Type B pancreatic cell (in vitro differentiated cells): ENCODE measurements around the gene PHKA2. TPM values are rescaled to one million over a fixed set of nuclear protein-coding genes. Genes with fewer than 3 reads are reported as not detected.
A peak's percentile ranks its signal among the peaks of the same experiment; 100 is the strongest.

Source experiments
- DNase-seq: peaks from one replicate; pipeline ENCODE4 v3.0.0; 2021; ENCODE audit warnings: mixed read lengths; ENCODE audit not compliant: unreplicated experiment; ENCODE audit errors: extremely low spot score
- H3K27ac Mint-ChIP-seq: 2 replicates; pipeline ENCODE4 v1.8.0; 2021; ENCODE audit warnings: mild to moderate bottlenecking, mixed read lengths
- H3K27me3 Mint-ChIP-seq: 2 replicates; pipeline ENCODE4 v1.8.0; 2021; ENCODE audit warnings: mixed read lengths
- H3K36me3 Mint-ChIP-seq: 2 replicates; pipeline ENCODE4 v1.8.0; 2021; ENCODE audit warnings: mixed read lengths
- H3K4me1 Mint-ChIP-seq: one replicate; pipeline ENCODE4 v1.8.0; 2021; ENCODE audit warnings: mixed read lengths; ENCODE audit not compliant: unreplicated experiment
- H3K4me3 Mint-ChIP-seq: 2 replicates; pipeline ENCODE4 v1.8.0; 2021; ENCODE audit warnings: mild to moderate bottlenecking, mixed read lengths
- H3K9me3 Mint-ChIP-seq: 2 replicates; pipeline ENCODE4 v1.8.0; 2021; ENCODE audit warnings: mixed read lengths
- total RNA-seq: library from RNA; stranded (reverse); gene quantifications from 2 replicates; pipeline ENCODE4 v1.2.1, GENCODE V29; 2021; ENCODE audit warnings: low replicate concordance
- TF ChIP-seq, protein P1 (sequence below): fragments of 200-600 bp; sonication (generic); conservative IDR thresholded peaks from 2 replicates; pipeline ENCODE4 v1.5.0; 2021; ENCODE audit warnings: antibody characterized with exemption, mild to moderate bottlenecking

The PHKA2 gene
- total RNA-seq, 1 donor from 2014 or later = 55.7 TPM

- H3K4me3 Mint-ChIP-seq = no peak overlapping the region
- H3K36me3 Mint-ChIP-seq = peaks cover 23% of the 10 kb centered on the region
- no peak overlapping the region for H3K27ac Mint-ChIP-seq
- TF ChIP-seq, protein P1, sequence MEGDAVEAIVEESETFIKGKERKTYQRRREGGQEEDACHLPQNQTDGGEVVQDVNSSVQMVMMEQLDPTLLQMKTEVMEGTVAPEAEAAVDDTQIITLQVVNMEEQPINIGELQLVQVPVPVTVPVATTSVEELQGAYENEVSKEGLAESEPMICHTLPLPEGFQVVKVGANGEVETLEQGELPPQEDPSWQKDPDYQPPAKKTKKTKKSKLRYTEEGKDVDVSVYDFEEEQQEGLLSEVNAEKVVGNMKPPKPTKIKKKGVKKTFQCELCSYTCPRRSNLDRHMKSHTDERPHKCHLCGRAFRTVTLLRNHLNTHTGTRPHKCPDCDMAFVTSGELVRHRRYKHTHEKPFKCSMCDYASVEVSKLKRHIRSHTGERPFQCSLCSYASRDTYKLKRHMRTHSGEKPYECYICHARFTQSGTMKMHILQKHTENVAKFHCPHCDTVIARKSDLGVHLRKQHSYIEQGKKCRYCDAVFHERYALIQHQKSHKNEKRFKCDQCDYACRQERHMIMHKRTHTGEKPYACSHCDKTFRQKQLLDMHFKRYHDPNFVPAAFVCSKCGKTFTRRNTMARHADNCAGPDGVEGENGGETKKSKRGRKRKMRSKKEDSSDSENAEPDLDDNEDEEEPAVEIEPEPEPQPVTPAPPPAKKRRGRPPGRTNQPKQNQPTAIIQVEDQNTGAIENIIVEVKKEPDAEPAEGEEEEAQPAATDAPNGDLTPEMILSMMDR = no peak
- H3K9me3 Mint-ChIP-seq = peaks cover 5% of the 10 kb centered on the region
- no peak for DNase-seq
- no peaks in the 10 kb centered on the region for H3K4me1 Mint-ChIP-seq
- no peaks in the 10 kb centered on the region for H3K27me3 Mint-ChIP-seq
Measured at GRCh38 chrX:18920079-18920478, 63.8 kb downstream of the PHKA2 start.

DNA sequence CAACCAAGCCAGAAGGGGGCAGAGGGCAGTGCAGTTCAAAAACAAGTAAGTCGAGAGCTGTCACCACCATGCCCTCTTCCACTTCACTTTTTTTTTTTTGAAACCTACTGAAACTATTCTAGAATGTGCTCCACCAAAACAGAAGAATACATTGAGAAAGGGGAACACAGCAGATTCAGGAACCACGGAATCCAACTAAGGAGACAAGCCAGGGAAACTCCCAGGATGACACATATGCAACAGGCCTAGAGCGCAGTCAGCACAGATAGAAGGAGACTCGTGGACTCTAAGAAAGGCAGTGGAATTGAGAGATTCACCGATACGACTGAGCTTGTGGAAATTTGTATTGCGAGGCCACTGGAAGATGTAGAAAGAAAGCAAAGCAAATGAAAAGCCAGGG lies 66.1 kb downstream of the PHKA2 start:
- H3K9me3 Mint-ChIP-seq = peaks cover 5% of the 10 kb centered on the region
- no peak for DNase-seq
- no peaks in the 10 kb centered on the region for H3K4me1 Mint-ChIP-seq
- H3K4me3 Mint-ChIP-seq = no peak overlapping the region
- TF ChIP-seq, protein P1 = no peak
- H3K27me3 Mint-ChIP-seq = no peaks in the 10 kb centered on the region
- peaks cover 27% of the 10 kb centered on the region for H3K36me3 Mint-ChIP-seq
- H3K27ac Mint-ChIP-seq = no peak overlapping the region

- Mint-ChIP-seq H3K9me3 (no peaks in the 10 kb centered on the region), H3K36me3 (peaks cover 4% of the 10 kb centered on the region)
Measured at GRCh38 chrX:18906286-18906685, 77.6 kb downstream of the PHKA2 start.

GRCh38 chrX:18900401-18900976 lies 83.4 kb downstream of the PHKA2 start:
- no peak for DNase-seq
- H3K9me3 Mint-ChIP-seq = no peaks in the 10 kb centered on the region
- H3K4me3 Mint-ChIP-seq = peak overlapping the region; percentile 42
- no peaks in the 10 kb centered on the region for H3K27me3 Mint-ChIP-seq
- H3K4me1 Mint-ChIP-seq = peaks cover 6% of the 10 kb centered on the region
- TF ChIP-seq, protein P1 = no peak
- H3K27ac Mint-ChIP-seq = peak overlapping the region; percentile 94
- H3K36me3 Mint-ChIP-seq = peaks cover 5% of the 10 kb centered on the region

More at GRCh38 chrX:18906286-18906685, 77.6 kb downstream of the PHKA2 start:
- DNase-seq = no peak
- no peak overlapping the region for H3K27ac Mint-ChIP-seq
- H3K4me1 Mint-ChIP-seq = no peaks in the 10 kb centered on the region
- H3K27me3 Mint-ChIP-seq = no peaks in the 10 kb centered on the region
- TF ChIP-seq, protein P1 = no peak
- no peak overlapping the region for H3K4me3 Mint-ChIP-seq

GRCh38 chrX:18899796-18900380 lies 84.0 kb downstream of the PHKA2 start:
- H3K4me1 Mint-ChIP-seq = peaks cover 6% of the 10 kb centered on the region
- H3K36me3 Mint-ChIP-seq = peaks cover 5% of the 10 kb centered on the region
- H3K4me3 Mint-ChIP-seq = peak overlapping the region; percentile 42
- no peaks in the 10 kb centered on the region for H3K9me3 Mint-ChIP-seq
- no peak for DNase-seq
- H3K27ac Mint-ChIP-seq = peak overlapping the region; percentile 94
- no peaks in the 10 kb centered on the region for H3K27me3 Mint-ChIP-seq
- TF ChIP-seq, protein P1 = peak; percentile 58
